HepG2 (cell line): Measurements from ENCODE around the gene TCF20. TPM values are rescaled to one million over a fixed set of nuclear protein-coding genes. Genes with fewer than 3 reads are reported as not detected.

Experiments used
- ATAC-seq: fragments of 200-7000 bp; cut with Tn5 transposase; 3 replicates; pipeline ENCODE4 v1.9.1; 2020; ENCODE audit warnings: mild to moderate bottlenecking, moderate library complexity
- BruUV-seq: library from RNA; stranded (reverse); fragments of 400-500 nt; replicated peaks from 2 replicates; lab custom pipeline; 2021; lab: Mats Ljungman, UMichigan
- CTCF ChIA-PET: fragments of 300-600 bp; formaldehyde crosslinking; extraction: SDS; loops from one replicate; lab custom pipeline; 2021; ENCODE audit warnings: low total read pairs, inconsistent platforms, low intra/inter-chr PET ratio; lab: Yijun Ruan, JAX
- POLR2A ChIA-PET: fragments of 350-600 bp; sonication (Branson Sonifier 250); formaldehyde crosslinking; loops from one replicate; lab custom pipeline; 2020; ENCODE audit warnings: antibody characterized with exemption, inconsistent platforms; lab: Yijun Ruan, JAX
- DNase-seq: peaks from one replicate; pipeline ENCODE4 v3.0.0-alpha.2; 2015; ENCODE audit warnings: low spot score
- FAIRE-seq: peaks from 3 replicates; lab custom pipeline; 2011; peaks lifted over from hg19 to GRCh38; lab: Jason Lieb, UNC
- H2AFZ ChIP-seq: one replicate; pipeline ENCODE4 v1.6.1; 2011; ENCODE audit warnings: low read length, inconsistent platforms
- H3K27ac ChIP-seq: fragments of 300-600 bp; 3 replicates; pipeline ENCODE4 v1.8.0; 2011; ENCODE audit warnings: mixed run types, mild to moderate bottlenecking, mixed read lengths, low read length, inconsistent platforms; ENCODE audit not compliant: insufficient read depth; ENCODE audit errors: extremely low read length
- H3K27me3 ChIP-seq, 2 experiments: fragments of 200-600 bp in 1 of 2; 2 replicates in 1 of 2; 3 replicates in 1 of 2; pipeline versions ENCODE4 v1.6.0 to v1.8.0; 2011; ENCODE audit warnings: low read length in 2 of 2, mild to moderate bottlenecking in 2 of 2, moderate library complexity in 2 of 2, inconsistent platforms in 1 of 2; ENCODE audit not compliant: insufficient read depth in 2 of 2, control insufficient read depth in 1 of 2
- H3K36me3 ChIP-seq, 2 experiments: fragments of 200-600 bp in 1 of 2; replicated peaks in 1 of 2; 2 replicates in 1 of 2; 3 replicates in 1 of 2; pipeline versions ENCODE4 v1.5.1 to v1.8.0; 2011; ENCODE audit warnings: low read length in 2 of 2, inconsistent platforms in 1 of 2; ENCODE audit not compliant: insufficient read depth in 2 of 2, control insufficient read depth in 1 of 2
- H3K4me1 ChIP-seq: 2 replicates; pipeline ENCODE4 v1.5.1; 2012; ENCODE audit warnings: low read length, inconsistent platforms; ENCODE audit not compliant: insufficient read depth
- H3K4me2 ChIP-seq: 2 replicates; pipeline ENCODE4 v1.6.0; 2011; ENCODE audit warnings: low read depth, low read length, inconsistent platforms
- H3K4me3 ChIP-seq, 3 experiments: fragments of 200-600 bp in 1 of 3; sonication (generic), shearing (Covaris generic) in 1 of 3; replicated peaks in 1 of 3; 2 replicates each; pipeline ENCODE4 v1.5.1; 2011 to 2016; ENCODE audit warnings: low read length in 3 of 3, inconsistent platforms in 2 of 3, low read depth in 2 of 3, mild to moderate bottlenecking in 2 of 3, control low read depth in 1 of 3, mixed read lengths in 1 of 3; ENCODE audit not compliant: insufficient read depth in 1 of 3
- H3K79me2 ChIP-seq: one replicate; pipeline ENCODE4 v1.6.1; 2011; ENCODE audit warnings: low read length, inconsistent platforms; ENCODE audit not compliant: insufficient read depth
- H3K9ac ChIP-seq: 2 replicates; pipeline ENCODE4 v1.6.0; 2011; ENCODE audit warnings: mild to moderate bottlenecking, low read depth, low read length, inconsistent platforms; ENCODE audit not compliant: insufficient read depth
- H3K9me3 ChIP-seq: 2 replicates; pipeline ENCODE4 v1.5.1; 2012; ENCODE audit warnings: mild to moderate bottlenecking, low read length
- H4K20me1 ChIP-seq: 2 replicates; pipeline ENCODE4 v1.6.0; 2011; ENCODE audit warnings: inconsistent platforms, mild to moderate bottlenecking, low read length, moderate library complexity; ENCODE audit not compliant: insufficient read depth
- CSRNP2 ChIP-seq: sonication (generic); formaldehyde crosslinking; conservative IDR thresholded peaks from 2 replicates; pipeline ENCODE4 v1.8.0; 2022; ENCODE audit warnings: low read depth, missing genetic modification reagents
- GFI1 ChIP-seq: sonication (generic); formaldehyde crosslinking; IDR thresholded peaks from 2 replicates; pipeline ENCODE4 v1.5.0; 2020; ENCODE audit warnings: missing genetic modification reagents, mild to moderate bottlenecking, borderline replicate concordance
- GPBP1L1 ChIP-seq: sonication (generic); formaldehyde crosslinking; IDR thresholded peaks from 2 replicates; pipeline ENCODE4 v1.5.0; 2020; ENCODE audit warnings: mild to moderate bottlenecking, missing genetic modification reagents
- HINFP ChIP-seq: sonication (generic); formaldehyde crosslinking; IDR thresholded peaks from 2 replicates; pipeline ENCODE4 v1.4.0; 2020; ENCODE audit warnings: low read depth, mild to moderate bottlenecking, missing genetic modification reagents
- HOMEZ ChIP-seq: IDR thresholded peaks from 2 replicates; pipeline ENCODE4 v1.6.1; 2016; ENCODE audit warnings: low read depth
- KMT2B ChIP-seq: IDR thresholded peaks from 2 replicates; pipeline ENCODE4 v1.6.1; 2016; ENCODE audit warnings: missing genetic modification reagents, missing compliant biosample characterization
- POLR2AphosphoS5 ChIP-seq: IDR thresholded peaks from 2 replicates; pipeline ENCODE4 v1.6.1; 2012; ENCODE audit warnings: low read depth, low read length
- RFX1 ChIP-seq: fragments of 450-650 bp; IDR thresholded peaks from 2 replicates; pipeline ENCODE4 v1.6.1; 2017
- SP140L ChIP-seq: sonication (generic); formaldehyde crosslinking; IDR thresholded peaks from 2 replicates; pipeline ENCODE4 v1.4.0; 2020; ENCODE audit warnings: missing genetic modification reagents, borderline replicate concordance
- SP5 ChIP-seq: IDR thresholded peaks from 2 replicates; pipeline ENCODE4 v1.6.1; 2016; ENCODE audit warnings: low read depth, borderline replicate concordance
- TAF15 ChIP-seq: fragments of 200-400 bp; formaldehyde crosslinking; IDR thresholded peaks from one replicate; pipeline ENCODE4 v1.6.1; 2018; ENCODE audit warnings: mild to moderate bottlenecking, low read depth, low read length; ENCODE audit not compliant: poor library complexity, severe bottlenecking
- ZIK1 ChIP-seq: sonication (generic); formaldehyde crosslinking; IDR thresholded peaks from 2 replicates; pipeline ENCODE4 v1.5.0; 2020; ENCODE audit warnings: mild to moderate bottlenecking, low read depth, missing genetic modification reagents, borderline replicate concordance
- ZNF10 ChIP-seq: sonication (generic); formaldehyde crosslinking; IDR thresholded peaks from 2 replicates; pipeline ENCODE4 v1.4.0; 2020; ENCODE audit warnings: mild to moderate bottlenecking, low read depth, missing genetic modification reagents, borderline replicate concordance
- WGBS: methylation state at CpG from one replicate; pipeline ENCODE4 v1.1.6; 2017; ENCODE audit warnings: low lambda C conversion rate; 5-methylcytosine and 5-hydroxymethylcytosine counted together
- in situ Hi-C: cut with HindIII; loops from 2 replicates; pipeline ENCODE4 v1.10.0; 2017; ENCODE audit warnings: low pct_unique_long_range_greater_than_20kb; ENCODE audit not compliant: extremely low pct_ligation_motif_present
- intact Hi-C: fragments of 100-400 bp; cut with micrococcal nuclease; formaldehyde crosslinking; loops from one replicate; pipeline ENCODE4 v1.10.0; 2022; ENCODE audit not compliant: unreplicated experiment
- polyA plus RNA-seq, 8 experiments: library from polyadenylated mRNA; depleted of rRNA in 3 of 8; stranded (reverse) in 7 of 8; unstranded in 1 of 8; fragments of >200 nt; fragmentation: Illumina TruSeq in 4 of 8; extraction: Trizol in 4 of 8; gene quantifications; 2 replicates each; pipeline versions ENCODE4 v1.2.1 to v1.2.3, GENCODE V29; 2011 to 2016; ENCODE audit warnings: low read depth in 4 of 8, missing spikeins in 1 of 8, mixed read lengths in 1 of 8; ENCODE audit not compliant: insufficient read depth in 1 of 8
- total RNA-seq, 5 experiments: library from RNA; depleted of rRNA; stranded (reverse); fragments of >200 nt; fragmentation: Illumina TruSeq; extraction: Trizol; gene quantifications; 2 replicates each; pipeline ENCODE4 v1.2.3, GENCODE V29; 2016; ENCODE audit warnings: low read depth in 1 of 5

The TCF20 gene
- total and polyA plus RNA-seq, 2 of the 13 experiments (the other 11 are each of a cell fraction or from before 2014, with no cell fraction given), result 12.8 to 23.7 TPM

- FAIRE-seq, result no peak
- Histone ChIP-seq H3K27ac (no peak overlapping the region), H3K9me3 (no peaks in the 10 kb centered on the region), H3K36me3 (no peaks in the 10 kb centered on the region), H3K79me2 (no peaks in the 10 kb centered on the region), H3K4me3 (no peak overlapping the region), H3K27me3 (peaks cover 0 to 12% of the 10 kb centered on the region in 2 experiments; a peak in 1 of 5 replicates), H4K20me1 (peaks cover 6% of the 10 kb centered on the region; the same call in 1 of the 2 replicates), H3K9ac (no peak overlapping the region), H3K4me1 (peaks cover 74% of the 10 kb centered on the region), H2AFZ (no peak overlapping the region), H3K4me2 (no peak overlapping the region)
- TF ChIP-seq GPBP1L1 (CRISPR knock-in tag) (no peak), ZIK1 (CRISPR knock-in tag) (no peak), KMT2B (CRISPR knock-in tag) (no peak), RFX1 (no peak), SP5 (CRISPR knock-in tag) (no peak), SP140L (CRISPR knock-in tag) (no peak), TAF15 (no peak), CSRNP2 (CRISPR knock-in tag) (no peak), HINFP (no peak), ZNF10 (no peak), GFI1 (CRISPR knock-in tag) (no peak), HOMEZ (no peak), POLR2AphosphoS5 (no peak)
- no peak for ATAC-seq
- ChIA-PET CTCF (no interaction called here), POLR2A (no interaction called here)
- WGBS, result 19% methylated on average over 11 of the region's 13 CpGs
- BruUV-seq, result no TSS peak
- in situ Hi-C loops (no loop called here), intact Hi-C loops (no loop called here)
- no peak for DNase-seq
These were observed 30.8 kb upstream of the TCF20 start for GRCh38 chr22:42301077-42301741.
